NB4 (cell line): Measurements from ENCODE around the gene RPS5.

Experiments used
- DNase-seq: peaks from one replicate; pipeline ENCODE4 v3.0.0; 2010; ENCODE audit warnings: low read depth
- H3K4me3 ChIP-seq: one replicate; pipeline ENCODE4 v1.5.1; 2011; ENCODE audit warnings: mild to moderate bottlenecking, low read depth, low read length, moderate library complexity
- MYC ChIP-seq: IDR thresholded peaks from 2 replicates; pipeline ENCODE4 v1.6.1; 2011; ENCODE audit warnings: low read depth, low read length
- POLR2A ChIP-seq: IDR thresholded peaks from 2 replicates; pipeline ENCODE4 v1.6.1; 2011; ENCODE audit warnings: mild to moderate bottlenecking; ENCODE audit not compliant: insufficient read length; ENCODE audit errors: extremely low read depth
- TF ChIP-seq, protein P1 (sequence below): IDR thresholded peaks from 2 replicates; pipeline ENCODE4 v1.6.1; 2011; ENCODE audit warnings: low read depth, low read length
- TF ChIP-seq, protein P2 (sequence below): IDR thresholded peaks from one replicate; pipeline ENCODE4 v1.5.1; 2012; ENCODE audit warnings: low read depth, low read length

The RPS5 gene

GRCh38 chr19:58398087-58398486 lies 11.0 kb downstream of the RPS5 start:
- TF ChIP-seq POLR2A = no peak
- TF ChIP-seq, protein P1, sequence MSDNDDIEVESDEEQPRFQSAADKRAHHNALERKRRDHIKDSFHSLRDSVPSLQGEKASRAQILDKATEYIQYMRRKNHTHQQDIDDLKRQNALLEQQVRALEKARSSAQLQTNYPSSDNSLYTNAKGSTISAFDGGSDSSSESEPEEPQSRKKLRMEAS = no peak
- TF ChIP-seq MYC = no peak
- TF ChIP-seq, protein P2, sequence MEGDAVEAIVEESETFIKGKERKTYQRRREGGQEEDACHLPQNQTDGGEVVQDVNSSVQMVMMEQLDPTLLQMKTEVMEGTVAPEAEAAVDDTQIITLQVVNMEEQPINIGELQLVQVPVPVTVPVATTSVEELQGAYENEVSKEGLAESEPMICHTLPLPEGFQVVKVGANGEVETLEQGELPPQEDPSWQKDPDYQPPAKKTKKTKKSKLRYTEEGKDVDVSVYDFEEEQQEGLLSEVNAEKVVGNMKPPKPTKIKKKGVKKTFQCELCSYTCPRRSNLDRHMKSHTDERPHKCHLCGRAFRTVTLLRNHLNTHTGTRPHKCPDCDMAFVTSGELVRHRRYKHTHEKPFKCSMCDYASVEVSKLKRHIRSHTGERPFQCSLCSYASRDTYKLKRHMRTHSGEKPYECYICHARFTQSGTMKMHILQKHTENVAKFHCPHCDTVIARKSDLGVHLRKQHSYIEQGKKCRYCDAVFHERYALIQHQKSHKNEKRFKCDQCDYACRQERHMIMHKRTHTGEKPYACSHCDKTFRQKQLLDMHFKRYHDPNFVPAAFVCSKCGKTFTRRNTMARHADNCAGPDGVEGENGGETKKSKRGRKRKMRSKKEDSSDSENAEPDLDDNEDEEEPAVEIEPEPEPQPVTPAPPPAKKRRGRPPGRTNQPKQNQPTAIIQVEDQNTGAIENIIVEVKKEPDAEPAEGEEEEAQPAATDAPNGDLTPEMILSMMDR = no peak
- H3K4me3 ChIP-seq = no peak overlapping the region
- no peak for DNase-seq

DNA sequence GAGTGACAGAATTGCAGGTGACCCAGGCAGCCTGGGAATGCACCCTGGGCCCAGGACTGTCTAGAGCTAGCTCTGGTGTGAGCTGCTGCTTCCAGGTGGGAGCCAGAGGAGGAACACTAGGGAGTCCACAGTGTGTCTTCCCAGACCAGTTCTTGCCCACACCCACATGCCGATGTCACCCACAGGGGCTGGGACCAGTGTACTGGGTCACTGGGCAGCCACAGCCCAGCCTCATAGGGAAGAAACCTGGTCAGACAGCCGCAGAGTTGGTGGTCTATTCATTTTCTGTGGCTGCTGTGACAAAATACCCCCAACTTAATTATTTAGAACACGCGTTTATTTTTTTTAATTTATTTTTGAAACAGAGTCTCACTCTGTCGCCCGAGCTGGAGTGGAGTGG lies 11.5 kb downstream of the RPS5 start:
- DNase-seq = no peak

DNA sequence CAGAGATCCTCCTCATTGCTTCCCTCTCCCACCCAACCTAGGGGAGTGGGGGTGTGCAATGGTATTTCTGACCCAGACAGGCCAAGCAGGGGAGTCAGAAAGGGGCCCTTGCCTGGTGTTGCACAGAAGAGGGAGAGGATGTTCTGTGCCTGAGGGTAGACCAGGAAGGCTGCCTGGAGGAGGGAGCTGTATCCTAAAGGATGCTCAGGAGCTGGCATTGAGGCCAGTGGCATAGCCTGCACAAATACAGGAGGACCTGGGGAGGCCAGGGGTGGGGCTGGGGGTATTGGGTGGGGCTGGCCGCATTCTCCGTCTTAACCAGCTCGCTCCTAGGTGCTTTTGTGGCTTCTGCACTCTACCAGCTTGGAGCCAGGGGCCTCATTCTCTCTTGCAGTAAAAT lies 12.8 kb downstream of the RPS5 start:
- no peak for DNase-seq
- H3K4me3 ChIP-seq = no peak overlapping the region
- TF ChIP-seq, protein P1 = no peak
- TF ChIP-seq POLR2A (no peak), MYC (no peak)
- TF ChIP-seq, protein P2 = no peak

More for the DNA sequence above, 11.5 kb downstream of the RPS5 start:
- TF ChIP-seq POLR2A (no peak), MYC (no peak)
- TF ChIP-seq, protein P2 = no peak
- H3K4me3 ChIP-seq = no peak overlapping the region

DNA sequence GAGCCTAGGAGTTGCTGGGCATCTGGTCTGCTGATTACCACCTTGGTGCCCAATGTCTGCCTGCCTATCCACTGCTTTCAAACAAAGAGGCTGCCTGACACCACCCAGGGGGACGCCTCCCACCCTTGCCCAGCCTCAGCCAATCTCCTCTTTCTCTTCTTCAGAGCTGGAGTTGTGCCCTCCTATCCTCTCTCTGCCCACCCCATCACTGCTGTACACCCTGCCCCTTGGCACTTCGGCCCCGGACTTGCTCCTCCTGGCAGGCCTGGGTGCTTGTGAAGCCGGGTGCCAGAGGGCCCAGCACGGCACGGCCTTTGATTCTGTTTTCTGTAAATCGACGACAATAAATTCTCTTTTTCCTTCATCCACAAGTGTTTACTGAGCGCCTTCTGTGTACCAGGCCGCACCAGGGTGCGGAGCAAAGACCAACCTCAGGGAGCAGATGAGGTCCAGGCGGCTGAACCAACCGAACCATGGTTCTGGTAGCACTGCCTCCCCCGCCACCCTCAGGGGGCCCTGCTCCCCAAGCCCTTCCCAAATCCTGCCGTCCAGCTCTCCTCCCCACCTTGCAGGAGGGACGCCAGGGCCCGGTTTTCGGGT lies 13.3 kb downstream of the RPS5 start:
- TF ChIP-seq MYC (no peak), POLR2A (no peak)
- TF ChIP-seq, protein P2 = no peak
- TF ChIP-seq, protein P1 = no peak
- H3K4me3 ChIP-seq = no peak overlapping the region
- DNase-seq = no peak

GRCh38 chr19:58400916-58401839 lies 14.1 kb downstream of the RPS5 start:
- peak overlapping the region; percentile 70 for H3K4me3 ChIP-seq
- TF ChIP-seq MYC (peak; percentile 42; the same call in 1 of the 2 replicates), POLR2A (peak; percentile 81)
- TF ChIP-seq, protein P1 = peak; percentile 83
- TF ChIP-seq, protein P2 = no peak
- peak; percentile 99 for DNase-seq
